H1 (cell line): ENCODE results near the gene SLC2A13. TPM values are rescaled to one million over a fixed set of nuclear protein-coding genes. Genes with fewer than 3 reads are reported as not detected.

Source experiments
- CTCF ChIA-PET: fragments of 300-600 bp; sonication (Branson Sonifier 250); formaldehyde crosslinking; loops from one replicate; lab custom pipeline; 2021; ENCODE audit not compliant: partially characterized antibody; lab: Charles Lee
- POLR2A ChIA-PET: fragments of 300-600 bp; sonication (Branson Sonifier 250); formaldehyde crosslinking; loops from one replicate; lab custom pipeline; 2021; ENCODE audit warnings: inconsistent platforms; ENCODE audit not compliant: partially characterized antibody; lab: Charles Lee
- DNase-seq, 2 experiments: peaks; one replicate each; pipeline versions ENCODE4 v3.0.0 to v3.0.0-alpha.2; 2010 to 2022; ENCODE audit warnings: low spot score in 2 of 2, low read depth in 1 of 2, mixed read lengths in 1 of 2
- FAIRE-seq: peaks from 2 replicates; lab custom pipeline; 2011; peaks lifted over from hg19 to GRCh38; lab: Jason Lieb, UNC
- H2AFZ ChIP-seq: 2 replicates; pipeline ENCODE4 v1.8.1; 2012; ENCODE audit warnings: low read length, inconsistent platforms
- H2AK5ac ChIP-seq: 2 replicates; pipeline ENCODE4 v1.6.1; 2013; ENCODE audit warnings: low read depth, low read length
- H2BK120ac ChIP-seq: replicated peaks from 2 replicates; pipeline ENCODE3; 2013; ENCODE audit warnings: low read depth, low read length, inconsistent platforms
- H2BK12ac ChIP-seq: 2 replicates; pipeline ENCODE4 v1.6.1; 2013; ENCODE audit warnings: low read depth, low read length
- H2BK15ac ChIP-seq: 2 replicates; pipeline ENCODE4 v1.6.1; 2013; ENCODE audit warnings: low read length
- H2BK20ac ChIP-seq: 2 replicates; pipeline ENCODE4 v1.6.1; 2013; ENCODE audit warnings: low read length
- H2BK5ac ChIP-seq: 2 replicates; pipeline ENCODE4 v1.6.1; 2013; ENCODE audit warnings: low read depth, low read length
- H3K14ac ChIP-seq: 2 replicates; pipeline ENCODE4 v1.6.1; 2013; ENCODE audit warnings: inconsistent platforms; ENCODE audit not compliant: insufficient read length
- H3K18ac ChIP-seq: 2 replicates; pipeline ENCODE4 v1.6.1; 2013; ENCODE audit warnings: low read length; ENCODE audit errors: extremely low read depth
- H3K23ac ChIP-seq: 2 replicates; pipeline ENCODE4 v1.6.1; 2013; ENCODE audit warnings: inconsistent platforms; ENCODE audit not compliant: insufficient read length
- H3K23me2 ChIP-seq: 2 replicates; pipeline ENCODE4 v1.6.1; 2013; ENCODE audit warnings: low read depth, low read length
- H3K27ac ChIP-seq: 2 replicates; pipeline ENCODE4 v1.6.1; 2011; ENCODE audit warnings: low read depth, low read length, inconsistent platforms
- H3K27me3 ChIP-seq, 4 experiments: replicated peaks in 1 of 4; 1 replicate in 1 of 4; 2 replicates in 3 of 4; pipeline versions ENCODE4 v1.6.1 to v1.8.1; 2011 to 2013; ENCODE audit warnings: low read length in 3 of 4, mild to moderate bottlenecking in 3 of 4, inconsistent platforms in 2 of 4, mixed read lengths in 2 of 4, moderate library complexity in 1 of 4; ENCODE audit not compliant: control insufficient read depth in 3 of 4, insufficient read depth in 3 of 4; ENCODE audit errors: extremely low read depth in 1 of 4
- H3K36me3 ChIP-seq, 4 experiments: 2 replicates each; pipeline versions ENCODE4 v1.6.1 to v1.8.1; 2011 to 2013; ENCODE audit warnings: mild to moderate bottlenecking in 4 of 4, low read length in 3 of 4, moderate library complexity in 2 of 4, control low read depth in 1 of 4, inconsistent platforms in 1 of 4; ENCODE audit not compliant: insufficient read depth in 4 of 4, control insufficient read depth in 2 of 4
- H3K4ac ChIP-seq: replicated peaks from 2 replicates; pipeline ENCODE3; 2013; ENCODE audit warnings: low read length, low read depth, mixed read lengths, inconsistent platforms; ENCODE audit not compliant: insufficient read length
- H3K4me1 ChIP-seq, 4 experiments: replicated peaks in 1 of 4; 1 replicate in 1 of 4; 2 replicates in 3 of 4; pipeline versions ENCODE4 v1.6.1 to v1.8.1; 2011 to 2013; ENCODE audit warnings: low read length in 3 of 4, inconsistent platforms in 2 of 4, mixed read lengths in 1 of 4; ENCODE audit not compliant: insufficient read depth in 4 of 4, control insufficient read depth in 3 of 4
- H3K4me2 ChIP-seq, 2 experiments: 2 replicates each; pipeline versions ENCODE4 v1.6.1 to v1.8.1; 2011 to 2013; ENCODE audit warnings: low read depth in 2 of 2, low read length in 2 of 2, control low read depth in 1 of 2, inconsistent platforms in 1 of 2, mild to moderate bottlenecking in 1 of 2; ENCODE audit not compliant: insufficient read depth in 1 of 2
- H3K4me3 ChIP-seq, 4 experiments: fragments of 200-600, 300-600 bp in 1 of 4; sonication (generic), shearing (Covaris generic), sonication (Bioruptor Twin) in 1 of 4; 2 replicates each; pipeline versions ENCODE4 v1.5.1 to v1.8.1; 2011 to 2016; ENCODE audit warnings: low read length in 4 of 4, low read depth in 3 of 4, control low read depth in 2 of 4, inconsistent platforms in 2 of 4, mild to moderate bottlenecking in 2 of 4, mixed read lengths in 1 of 4, moderate library complexity in 1 of 4; ENCODE audit not compliant: insufficient read depth in 2 of 4; ENCODE audit errors: extremely low read depth in 1 of 4
- H3K56ac ChIP-seq: replicated peaks from 2 replicates; pipeline ENCODE3; 2013; ENCODE audit warnings: low read depth, mild to moderate bottlenecking, mixed read lengths, low read length, inconsistent platforms; ENCODE audit not compliant: insufficient read length
- H3K79me1 ChIP-seq: 2 replicates; pipeline ENCODE4 v1.6.1; 2013; ENCODE audit warnings: low read depth, low read length, control low read depth
- H3K79me2 ChIP-seq, 2 experiments: 2 replicates each; pipeline versions ENCODE4 v1.6.1 to v1.8.1; 2012 to 2013; ENCODE audit warnings: low read length in 2 of 2, mild to moderate bottlenecking in 2 of 2, inconsistent platforms in 1 of 2; ENCODE audit not compliant: insufficient read depth in 2 of 2, control insufficient read depth in 1 of 2
- H3K9ac ChIP-seq, 4 experiments: replicated peaks in 1 of 4; 1 replicate in 1 of 4; 2 replicates in 3 of 4; pipeline versions ENCODE4 v1.6.1 to v1.8.1; 2011 to 2013; ENCODE audit warnings: low read depth in 3 of 4, low read length in 3 of 4, control low read depth in 2 of 4, mild to moderate bottlenecking in 2 of 4, moderate library complexity in 2 of 4, inconsistent platforms in 1 of 4; ENCODE audit errors: extremely low read depth in 1 of 4
- H3K9me3 ChIP-seq, 2 experiments: 2 replicates each; pipeline versions ENCODE4 v1.6.1 to v1.8.1; 2012 to 2013; ENCODE audit warnings: mild to moderate bottlenecking in 2 of 2, moderate library complexity in 2 of 2, control low read depth in 1 of 2, inconsistent platforms in 1 of 2, low read depth in 1 of 2, low read length in 1 of 2, mixed read lengths in 1 of 2; ENCODE audit not compliant: insufficient read depth in 2 of 2
- H4K20me1 ChIP-seq, 2 experiments: replicated peaks in 1 of 2; 2 replicates each; pipeline versions ENCODE3 to v1.8.1; 2011 to 2013; ENCODE audit warnings: inconsistent platforms in 2 of 2, low read length in 2 of 2, mild to moderate bottlenecking in 1 of 2; ENCODE audit not compliant: insufficient read depth in 2 of 2, control insufficient read depth in 1 of 2
- H4K5ac ChIP-seq: 2 replicates; pipeline ENCODE4 v1.6.1; 2013; ENCODE audit warnings: low read length, low read depth, mixed read lengths, inconsistent platforms; ENCODE audit not compliant: insufficient read length
- H4K8ac ChIP-seq: 2 replicates; pipeline ENCODE4 v1.8.0; 2013; ENCODE audit warnings: mild to moderate bottlenecking, moderate library complexity, low read length, inconsistent platforms; ENCODE audit not compliant: insufficient read depth; ENCODE audit errors: extremely low read depth
- H4K91ac ChIP-seq: replicated peaks from 2 replicates; pipeline ENCODE3; 2013; ENCODE audit warnings: low read length, mixed read lengths, inconsistent platforms; ENCODE audit not compliant: insufficient read length
- CEBPB ChIP-seq: IDR thresholded peaks from 2 replicates; pipeline ENCODE4 v1.6.1; 2012; ENCODE audit warnings: low read depth, low read length
- POLR2A ChIP-seq, 2 experiments: IDR thresholded peaks; 1 replicate in 1 of 2; 2 replicates in 1 of 2; pipeline ENCODE4 v1.6.1; 2011; ENCODE audit warnings: low read depth in 2 of 2, low read length in 2 of 2, mild to moderate bottlenecking in 2 of 2; ENCODE audit errors: control extremely low read depth in 1 of 2
- SIRT6 ChIP-seq: IDR thresholded peaks from one replicate; pipeline ENCODE4 v1.7.1; 2012; ENCODE audit warnings: low read length, inconsistent platforms
- TAF1 ChIP-seq: IDR thresholded peaks from 2 replicates; pipeline ENCODE4 v1.6.1; 2011; ENCODE audit warnings: mild to moderate bottlenecking, low read depth, low read length
- WGBS, 2 experiments: shearing (Covaris generic) in 1 of 2; methylation state at CpG; one replicate each; pipeline versions ENCODE4 v1.1.6 to v1.1.7; 2013 to 2015; ENCODE audit warnings: low lambda C conversion rate in 2 of 2, mixed read lengths in 2 of 2, inconsistent platforms in 1 of 2, low coverage in 1 of 2, missing lambda C conversion rate in 1 of 2; ENCODE audit not compliant: insufficient replicate concordance in 2 of 2, insufficient coverage in 1 of 2, insufficient read length in 1 of 2; ENCODE audit errors: extremely low coverage in 1 of 2, missing lambda C conversion rate in 1 of 2; 5-methylcytosine and 5-hydroxymethylcytosine counted together
- polyA plus RNA-seq, 7 experiments: library from polyadenylated mRNA; depleted of rRNA in 3 of 7; stranded (reverse) in 5 of 7; unstranded in 2 of 7; fragments of >200 nt in 5 of 7; fragments of 200-250 nt in 2 of 7; gene quantifications; 1 replicate in 5 of 7; 2 replicates in 1 of 7; 4 replicates in 1 of 7; pipeline versions ENCODE4 v1.2.1 to v1.2.3, GENCODE V29; 2011 to 2013; ENCODE audit warnings: missing spikeins in 2 of 7, mixed read lengths in 2 of 7
- total RNA-seq: library from RNA; stranded (reverse); fragmentation: NEBNext Ultra II Directional; extraction: Animal tissue kit (Norgen Biotek cat#: 25700); gene quantifications from 2 replicates; pipeline ENCODE4 v1.2.1, GENCODE V29; 2021

Gene SLC2A13
- total and polyA plus RNA-seq, 2 of the 8 experiments (the other 6 are each of a cell fraction or from before 2014, with no cell fraction given), result 2.8 to 9.6 TPM

DNA sequence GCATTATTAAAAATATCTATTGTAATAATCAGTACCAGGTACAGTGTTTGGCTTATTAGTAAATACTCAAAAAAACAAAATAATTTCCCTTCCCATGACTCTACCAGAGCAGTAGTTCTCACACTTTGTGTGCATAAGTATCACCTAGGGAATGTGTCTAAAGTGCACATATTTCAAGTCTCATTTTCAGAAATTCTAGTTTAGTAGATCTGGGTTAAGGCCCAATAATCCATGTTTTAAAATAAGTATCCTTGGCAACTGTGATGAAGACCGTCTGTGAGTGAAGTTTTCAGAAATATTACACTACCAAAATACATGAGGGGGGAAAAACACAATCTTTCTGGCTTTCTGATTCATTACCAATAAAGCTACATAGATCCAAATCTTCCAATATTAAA is 237.6 kb downstream of the SLC2A13 start:
- H3K9me3 ChIP-seq, result no peaks in the 10 kb centered on the region
- H3K23ac ChIP-seq, result no peak overlapping the region
- no peaks in the 10 kb centered on the region for H3K36me3 ChIP-seq
- no peak overlapping the region for H2BK15ac ChIP-seq
- H2BK120ac ChIP-seq, result no peak overlapping the region
- H3K79me2 ChIP-seq, result no peaks in the 10 kb centered on the region
- H2AFZ ChIP-seq, result no peak overlapping the region
- no peaks in the 10 kb centered on the region for H4K20me1 ChIP-seq
- no peak overlapping the region for H4K8ac ChIP-seq
- FAIRE-seq, result no peak
- TF ChIP-seq TAF1 (no peak), CEBPB (no peak), SIRT6 (no peak), POLR2A (IDR thresholded peaks at IDR 0.05; ENCODE audit: control extremely low read depth in 1 of 2, low read depth in 2 of 2, low read length in 2 of 2) (no peak)
- TF ChIP-seq, all 59 proteins: peak for 0
- no peak for DNase-seq
- no peak overlapping the region for H3K14ac ChIP-seq
- H3K4me3 ChIP-seq, result no peak overlapping the region
- CTCF ChIA-PET, result no interaction called here
- H3K23me2 ChIP-seq, result no peaks in the 10 kb centered on the region
- H3K79me1 ChIP-seq, result no peaks in the 10 kb centered on the region
- H2BK5ac ChIP-seq, result no peak overlapping the region
- H3K4me1 ChIP-seq, result no peaks in the 10 kb centered on the region
- no peak overlapping the region for H3K27ac ChIP-seq
- no peak overlapping the region for H3K4me2 ChIP-seq
- no peak overlapping the region for H4K91ac ChIP-seq
- WGBS, 2 experiments, result 86% methylated on average over 1 of the region's 1 CpG; no CpG with 5 or more reads in 1 of the 2 experiments
- POLR2A ChIA-PET, result no interaction called here
- H4K5ac ChIP-seq, result no peak overlapping the region
- H3K9ac ChIP-seq, result no peak overlapping the region
- H2AK5ac ChIP-seq, result no peak overlapping the region
- no peak overlapping the region for H3K56ac ChIP-seq
- no peak overlapping the region for H2BK12ac ChIP-seq
- H2BK20ac ChIP-seq, result no peak overlapping the region
- no peak overlapping the region for H3K18ac ChIP-seq
- H3K4ac ChIP-seq, result no peak overlapping the region
- no peaks in the 10 kb centered on the region; a peak in 1 of 7 replicates for H3K27me3 ChIP-seq
